GM19328 (cell line): ENCODE results near the gene BCL2.

Experiments
- ATAC-seq: cut with Tn5 transposase; IDR thresholded peaks from one replicate; pipeline ENCODE4 v1.9.1; 2021; ENCODE audit warnings: mild to moderate bottlenecking, moderate library complexity; ENCODE audit not compliant: unreplicated experiment

Gene BCL2

GRCh38 chr18:63187223-63187574 lies 132.4 kb downstream of the BCL2 start:
- no peak for ATAC-seq

GRCh38 chr18:63186520-63187222 lies 132.9 kb downstream of the BCL2 start:
- ATAC-seq, result no peak

DNA sequence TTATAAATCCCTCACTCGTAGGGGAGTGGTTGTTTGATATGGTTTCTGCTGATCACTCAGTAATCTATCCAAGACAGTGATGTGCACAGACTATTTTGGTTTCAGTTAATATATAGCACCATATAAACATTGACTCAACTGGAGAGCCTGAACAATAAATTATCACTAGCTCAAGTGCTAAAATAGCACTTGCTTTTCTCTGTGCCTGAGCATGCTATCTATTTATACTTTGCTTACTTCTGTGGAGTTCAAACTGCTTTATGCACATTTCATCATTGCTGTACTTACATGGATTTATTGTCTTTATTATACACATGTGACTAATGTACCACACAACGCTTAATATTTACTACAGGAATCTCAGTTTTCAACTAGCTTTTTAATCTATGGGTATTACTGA lies 133.6 kb downstream of the BCL2 start:
- no peak for ATAC-seq

DNA sequence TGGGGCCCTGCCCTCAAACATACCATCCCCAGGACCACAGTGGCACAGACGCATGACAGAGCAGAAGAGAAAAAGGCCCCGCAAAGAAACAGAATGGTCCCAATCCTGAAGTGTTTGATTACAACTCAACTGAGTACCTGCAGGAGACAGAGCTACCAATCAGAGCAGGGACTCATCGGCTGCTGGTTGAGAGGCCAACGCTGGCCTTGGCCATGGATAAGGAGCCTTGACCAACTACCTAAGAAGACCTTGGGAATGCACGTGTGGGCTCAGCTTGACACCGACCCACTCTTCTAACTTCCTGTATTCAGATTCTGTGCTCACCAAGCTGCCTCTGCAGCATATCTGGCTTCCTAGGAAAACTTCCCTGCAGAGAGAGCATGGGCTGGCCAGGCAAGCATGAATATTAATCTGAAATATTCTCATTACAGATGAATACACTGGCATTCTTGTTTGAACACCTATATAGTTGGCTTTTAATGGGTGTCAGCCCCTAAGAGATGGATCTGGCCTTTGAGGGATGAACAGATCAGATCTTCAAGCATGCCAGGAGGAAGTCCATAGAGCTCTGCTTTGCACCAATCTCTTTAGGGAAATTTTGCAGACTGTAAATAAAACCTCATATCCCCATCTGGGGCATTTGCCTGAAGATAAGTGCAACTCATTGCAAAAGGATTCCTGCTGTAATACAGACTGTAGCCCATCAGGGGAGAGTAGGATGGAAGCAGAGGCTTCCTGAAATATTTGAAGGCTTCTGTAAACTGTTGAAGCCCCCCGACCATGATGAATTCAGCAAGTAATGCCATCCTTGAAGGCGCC lies 135.4 kb downstream of the BCL2 start:
- ATAC-seq, result no peak

DNA sequence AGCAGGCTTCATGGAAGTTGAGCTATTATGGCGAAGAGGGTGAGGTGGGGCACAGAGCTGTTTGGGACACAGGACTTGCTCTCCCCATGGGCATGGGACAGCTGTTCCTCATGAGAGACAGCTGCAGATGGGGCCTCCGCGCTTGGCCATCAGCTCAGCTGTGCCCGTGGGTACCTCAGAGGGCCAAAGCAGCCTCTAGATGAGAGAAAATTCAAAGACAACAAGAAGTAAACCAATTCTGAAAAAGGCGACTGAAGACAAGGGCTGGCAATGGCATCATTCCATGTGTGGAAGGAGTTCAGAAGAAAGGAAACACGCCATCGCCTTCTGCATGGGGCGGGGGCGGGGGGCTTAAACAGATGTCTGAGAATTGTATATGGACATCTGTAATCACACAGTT lies 136.2 kb downstream of the BCL2 start:
- no peak for ATAC-seq

GRCh38 chr18:63182861-63183260 lies 136.7 kb downstream of the BCL2 start:
- no peak for ATAC-seq

DNA sequence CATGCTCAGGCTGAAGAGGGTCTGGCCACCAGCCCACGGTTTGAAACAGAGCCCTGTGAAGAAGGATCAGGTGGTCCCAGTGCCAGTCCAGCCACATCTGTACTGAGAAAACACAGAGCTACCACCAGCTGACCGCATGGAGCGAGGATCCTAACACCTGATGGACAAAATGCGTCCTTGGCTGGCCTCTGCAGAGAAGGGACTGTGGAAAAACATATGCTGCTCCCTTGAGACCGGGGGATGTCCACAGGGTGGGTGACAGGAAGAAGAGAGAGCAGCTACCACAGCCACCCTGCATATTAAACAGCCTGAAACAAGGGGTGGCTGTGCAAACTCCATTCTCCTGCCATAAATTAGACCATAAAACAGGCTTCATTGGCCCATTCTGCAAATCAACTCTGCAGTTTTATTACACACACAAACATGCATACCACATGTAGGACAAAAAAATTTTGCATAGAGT lies 137.2 kb downstream of the BCL2 start:
- ATAC-seq, result no peak

DNA sequence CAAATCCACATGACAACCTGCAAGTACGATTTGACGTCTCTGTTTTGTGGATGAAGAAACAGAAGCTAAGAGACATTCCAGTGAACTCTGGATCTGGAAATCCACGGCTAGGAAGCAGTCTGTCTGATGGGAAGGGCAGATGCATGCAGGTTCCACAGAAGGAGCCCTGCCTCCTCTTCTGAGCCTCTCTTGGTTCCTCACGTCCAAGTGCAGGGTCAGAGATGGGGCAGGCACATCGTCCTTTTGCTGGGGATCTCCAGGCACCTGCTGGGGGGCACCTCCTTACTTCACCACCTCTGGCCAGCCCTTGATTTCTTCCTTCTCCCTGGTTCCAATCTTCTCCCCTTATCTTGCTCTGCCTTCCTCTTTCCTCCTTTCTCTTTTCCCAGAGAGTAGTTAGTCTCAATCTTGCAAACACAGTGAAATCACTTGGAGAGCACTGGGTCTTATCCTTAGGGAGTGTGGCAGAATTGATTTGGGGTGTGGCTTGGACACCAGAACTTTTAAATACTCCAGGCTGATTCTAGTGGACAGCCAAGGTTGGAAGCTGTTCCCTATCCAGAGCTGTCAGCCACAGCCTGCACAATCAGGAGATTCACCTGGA lies 137.8 kb downstream of the BCL2 start:
- ATAC-seq, result no peak

GRCh38 chr18:63180971-63181376 lies 138.6 kb downstream of the BCL2 start:
- peak; percentile 45 for ATAC-seq

DNA sequence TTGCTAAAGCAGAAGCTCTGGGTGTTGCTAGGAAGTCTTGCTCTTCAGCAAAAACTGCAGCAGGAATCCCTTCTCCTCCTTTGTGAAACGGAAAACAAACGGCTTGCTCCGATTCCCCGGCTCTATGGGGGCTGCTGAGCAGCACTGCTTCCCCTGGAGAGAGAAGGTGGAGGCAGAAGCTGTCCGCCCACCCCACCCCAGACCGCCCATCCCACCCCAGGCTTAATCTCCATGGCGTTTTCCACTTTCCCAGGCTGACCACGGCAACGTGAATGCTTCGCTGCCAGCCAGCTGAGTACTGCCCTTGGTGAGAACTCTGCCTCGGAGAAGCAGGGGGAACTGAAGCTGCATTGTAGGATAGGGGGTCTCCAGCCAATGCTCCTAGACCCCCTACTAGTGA lies 139.2 kb downstream of the BCL2 start:
- no peak for ATAC-seq

DNA sequence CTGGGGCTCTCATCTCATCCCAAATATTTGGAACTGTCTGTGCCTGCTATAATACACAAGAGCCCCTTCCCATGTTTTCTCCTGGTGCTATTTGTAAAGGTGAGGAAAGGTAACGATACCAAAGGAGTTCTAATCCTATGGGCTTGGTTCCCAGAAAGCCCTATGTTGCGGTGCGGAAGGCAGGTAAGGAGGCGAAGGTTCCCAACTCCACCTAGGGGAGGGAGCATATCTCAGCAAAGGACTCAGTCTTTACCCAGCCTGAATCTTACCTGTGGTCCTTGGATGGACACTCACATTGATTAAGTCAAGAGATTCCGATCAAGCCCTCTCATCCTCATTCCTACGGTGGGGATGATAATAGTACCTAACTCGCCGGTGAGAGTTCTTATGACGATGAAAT lies 140.1 kb downstream of the BCL2 start:
- no peak for ATAC-seq

DNA sequence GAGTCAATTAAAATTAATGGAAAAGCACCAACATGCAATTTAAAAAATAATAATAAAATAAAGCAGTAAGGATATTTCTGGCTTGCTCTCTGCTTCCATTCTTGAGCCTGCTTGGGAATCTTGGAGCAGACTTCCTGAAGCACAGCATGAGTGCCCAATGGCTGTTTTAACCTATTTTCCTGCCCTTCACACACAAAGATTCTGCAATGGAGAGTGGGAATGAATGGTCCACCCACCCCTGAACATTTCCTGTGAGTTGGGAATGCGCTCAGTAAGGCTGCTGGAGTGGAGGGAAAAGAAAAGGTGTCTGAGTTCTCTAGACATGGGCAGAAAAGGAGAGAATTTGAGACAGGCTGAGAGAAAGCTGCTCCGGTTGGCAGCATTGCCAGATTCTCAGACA lies 140.6 kb downstream of the BCL2 start:
- ATAC-seq, result no peak

DNA sequence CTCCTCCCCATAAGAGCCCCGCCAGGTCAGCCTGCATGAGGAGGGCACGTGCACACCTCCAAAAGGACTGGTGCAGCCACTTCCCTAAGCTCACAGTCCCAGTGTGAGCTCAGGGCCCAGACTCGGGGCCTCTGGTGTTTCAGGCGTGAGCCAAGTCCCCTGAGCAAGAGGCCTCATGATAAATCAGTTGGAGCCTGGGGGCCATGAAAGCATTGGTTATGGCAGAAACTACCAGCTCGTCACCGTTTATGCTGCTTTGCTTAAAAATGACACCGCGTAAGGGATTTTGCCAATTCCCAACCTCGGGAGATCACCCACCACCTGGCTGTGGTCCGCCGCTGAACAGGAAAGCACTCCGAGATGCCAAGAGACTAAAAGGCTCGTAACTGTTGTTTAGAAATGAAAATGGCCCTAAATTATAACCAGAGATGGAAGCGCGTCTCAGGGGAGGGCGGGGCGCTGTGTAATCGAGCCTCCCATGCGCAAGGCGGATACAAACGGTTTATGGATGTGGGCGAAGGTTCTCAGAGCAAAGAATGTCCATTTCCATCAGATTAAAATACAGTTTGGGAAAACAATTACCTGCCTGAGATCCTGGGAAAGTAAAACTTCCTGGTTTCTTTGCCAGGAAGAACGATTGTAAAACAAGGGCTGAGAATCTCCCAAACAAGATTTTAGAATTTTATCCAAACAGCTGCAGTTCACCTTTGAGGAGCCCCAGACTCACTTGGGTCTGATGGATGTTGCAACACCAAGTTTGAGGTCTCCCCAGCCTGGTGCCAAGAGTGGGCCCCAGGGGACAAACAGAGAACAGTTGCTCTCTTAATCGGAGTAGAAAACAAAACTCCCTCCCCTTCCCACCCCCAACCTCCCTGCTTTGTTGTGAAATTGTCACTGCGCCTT lies 141.4 kb downstream of the BCL2 start:
- ATAC-seq, result no peak

- no peak for ATAC-seq
Measured at GRCh38 chr18:63177259-63177658, 142.3 kb downstream of the BCL2 start.

GRCh38 chr18:63175264-63175663 lies 144.3 kb downstream of the BCL2 start:
- no peak for ATAC-seq

GRCh38 chr18:63173983-63174382 lies 145.6 kb downstream of the BCL2 start:
- no peak for ATAC-seq

DNA sequence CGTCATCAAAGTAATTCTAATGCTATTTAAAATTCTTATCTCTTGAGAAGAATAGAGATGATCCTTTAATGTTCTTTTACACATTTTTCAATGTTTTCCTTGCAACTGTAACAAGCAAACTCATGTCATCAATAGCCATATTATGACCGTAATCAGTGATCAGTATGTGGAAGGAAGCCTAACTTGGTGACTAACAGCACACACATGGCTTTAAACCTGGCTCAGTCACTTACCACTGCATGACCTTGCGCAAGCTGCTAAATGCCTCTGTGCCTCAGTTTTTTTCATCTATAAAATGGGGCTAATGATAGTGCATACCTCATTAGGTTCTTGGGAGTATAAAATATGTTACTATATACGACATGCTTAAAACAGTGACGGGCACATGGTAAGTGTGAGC lies 149.7 kb downstream of the BCL2 start:
- ATAC-seq, result no peak

DNA sequence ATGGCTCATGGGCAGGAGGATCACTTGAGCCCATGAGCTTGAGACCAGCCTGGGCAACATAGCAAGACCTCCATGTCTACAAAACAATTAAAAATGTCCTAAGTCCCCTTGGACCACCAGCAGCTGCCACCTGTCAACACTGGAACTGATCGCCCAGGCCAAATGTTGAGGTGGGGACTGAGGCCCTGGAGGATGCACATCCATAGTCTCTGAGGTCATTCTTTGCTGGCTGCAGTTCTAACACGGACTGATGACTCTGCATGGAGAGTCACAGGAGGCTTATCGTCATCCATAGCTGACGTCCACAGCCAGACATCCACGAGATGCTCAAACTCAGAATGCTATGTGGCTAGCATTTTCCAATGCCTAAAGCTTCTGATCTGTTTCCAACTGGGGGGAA lies 151.3 kb downstream of the BCL2 start:
- no peak for ATAC-seq

DNA sequence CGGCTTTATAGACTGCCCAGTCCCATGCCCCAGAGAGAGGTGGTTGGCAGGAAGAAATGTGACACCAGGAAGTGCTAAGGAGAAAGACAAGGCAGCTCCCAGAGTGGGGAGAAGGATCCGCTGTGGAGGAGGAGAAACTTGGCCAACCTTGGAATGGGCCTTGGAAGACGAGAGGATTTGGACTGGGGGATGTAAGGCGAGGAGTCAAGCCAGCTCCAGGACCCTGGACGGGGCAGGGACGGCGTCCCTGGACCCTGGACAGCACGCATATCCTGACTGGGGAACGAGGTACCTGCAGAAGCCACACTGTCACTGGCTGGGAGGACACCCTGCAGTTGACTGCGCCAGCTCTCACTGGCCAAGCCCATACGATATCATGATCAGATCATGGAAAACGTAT lies 153.4 kb downstream of the BCL2 start:
- no peak for ATAC-seq

DNA sequence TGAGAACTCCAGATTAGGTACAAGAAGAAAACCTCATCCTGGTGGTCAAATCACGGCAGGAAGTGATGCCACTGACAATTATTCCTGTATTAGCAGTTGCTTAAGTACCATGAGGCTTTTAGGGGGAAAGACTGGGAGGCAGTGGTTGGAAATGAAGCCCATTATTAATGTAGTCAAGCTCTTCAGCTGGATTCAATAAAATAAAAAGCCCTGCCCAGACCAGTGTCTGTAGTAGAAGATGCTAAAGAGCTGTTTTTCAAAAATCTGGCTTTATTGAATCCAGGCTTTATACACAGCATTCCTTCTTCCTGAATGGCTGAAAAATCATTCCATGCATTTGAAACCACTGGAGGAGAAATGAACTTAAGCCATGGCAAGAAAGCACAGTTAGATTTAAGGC lies 155.2 kb downstream of the BCL2 start:
- ATAC-seq, result no peak
